ENCODE results near the gene SGMS1.
A peak's percentile ranks its signal among the peaks of the same experiment; 100 is the strongest.

SGMS1 gene

GRCh38 chr10:50281967-50282522 lies 341.7 kb downstream of the SGMS1 start:
- DNase-seq (ENCODE audit: low spot score), result no peak
- ChIA-PET CTCF (no interaction called here), POLR2A (ENCODE audit: low non-redundant PET) (no interaction called here)
- H3K27ac ChIP-seq, result no peak overlapping the region
- no peak for TF ChIP-seq CTCF (conservative IDR thresholded peaks at IDR 0.05; ENCODE audit: low read depth)

GRCh38 chr10:50281210-50281966 lies 342.4 kb downstream of the SGMS1 start:
- DNase-seq (ENCODE audit: low spot score), result no peak
- CTCF ChIA-PET, result no interaction called here
- POLR2A ChIA-PET (ENCODE audit: low non-redundant PET), result no interaction called here
- H3K27ac ChIP-seq, result no peak overlapping the region
- TF ChIP-seq CTCF (conservative IDR thresholded peaks at IDR 0.05; ENCODE audit: low read depth), result no peak

- no peak for TF ChIP-seq CTCF (conservative IDR thresholded peaks at IDR 0.05; ENCODE audit: low read depth)
- DNase-seq (ENCODE audit: low spot score), result no peak
- no peak overlapping the region for H3K27ac ChIP-seq
- ChIA-PET POLR2A (ENCODE audit: low non-redundant PET) (no interaction called here), CTCF (no interaction called here)
Measured at GRCh38 chr10:50280049-50280841, 343.5 kb downstream of the SGMS1 start.

- no peak overlapping the region for H3K27ac ChIP-seq
Measured at GRCh38 chr10:50279489-50279888, 344.3 kb downstream of the SGMS1 start.

GRCh38 chr10:50275650-50276235 lies 348.0 kb downstream of the SGMS1 start:
- CTCF ChIA-PET, result interaction anchor here (0.6 to 1.5 kb wide), 4 partner anchors 25 to 1861 kb away, joined by 3 to 4 read pairs (median 3); no protein-coding TSS in a partner anchor
- peak; percentile 11 for DNase-seq (ENCODE audit: low spot score)
- POLR2A ChIA-PET (ENCODE audit: low non-redundant PET), result no interaction called here
- H3K27ac ChIP-seq, result no peak overlapping the region
- TF ChIP-seq CTCF (conservative IDR thresholded peaks at IDR 0.05; ENCODE audit: low read depth), result no peak

More at GRCh38 chr10:50279489-50279888, 344.3 kb downstream of the SGMS1 start:
- POLR2A ChIA-PET (ENCODE audit: low non-redundant PET), result no interaction called here
- peak; percentile 41 for DNase-seq (ENCODE audit: low spot score)
- CTCF ChIA-PET, result no interaction called here
- TF ChIP-seq CTCF (conservative IDR thresholded peaks at IDR 0.05; ENCODE audit: low read depth), result no peak

GRCh38 chr10:50272531-50272930 lies 351.2 kb downstream of the SGMS1 start:
- no peak for DNase-seq (ENCODE audit: low spot score)
- ChIA-PET POLR2A (ENCODE audit: low non-redundant PET) (no interaction called here), CTCF (interaction anchor here (0.6 kb wide), 1 partner anchor 1931 kb away, joined by 3 read pairs; no protein-coding TSS in a partner anchor)
- no peak overlapping the region for H3K27ac ChIP-seq
- no peak for TF ChIP-seq CTCF (conservative IDR thresholded peaks at IDR 0.05; ENCODE audit: low read depth)
